GM18907 (cell line): ENCODE measurements around the gene PPHLN1.
A peak's percentile ranks its signal among the peaks of the same experiment; 100 is the strongest.
"Not testable (repeated sequence)": the region's sequence is repeated elsewhere in the genome, so short reads cannot be mapped to it uniquely, and the experiment has no call there.

Experiments
- ATAC-seq: cut with Tn5 transposase; IDR thresholded peaks from one replicate; pipeline ENCODE4 v1.9.1; 2021; ENCODE audit warnings: mild to moderate bottlenecking, moderate library complexity; ENCODE audit not compliant: unreplicated experiment

PPHLN1 gene

DNA sequence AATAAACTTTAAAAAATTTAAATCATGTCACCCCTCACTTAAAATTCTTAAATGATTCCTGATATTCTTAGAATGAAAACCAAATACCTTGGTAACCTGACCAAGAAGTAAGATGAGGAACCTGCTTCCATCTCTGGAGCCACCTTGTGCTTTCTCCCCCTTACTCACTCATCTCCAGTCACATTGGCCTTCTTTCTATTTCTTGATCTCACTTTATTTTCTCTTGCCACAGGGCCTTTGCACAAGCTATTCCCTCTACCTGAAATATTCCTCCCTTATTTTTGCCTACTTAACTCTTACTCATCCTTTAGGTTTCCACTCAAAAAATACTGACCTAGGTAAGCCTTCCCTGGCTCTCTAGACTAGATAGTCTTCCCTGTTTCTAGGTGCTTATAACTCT, 5.2 kb upstream of the PPHLN1 start:
- no peak for ATAC-seq

DNA sequence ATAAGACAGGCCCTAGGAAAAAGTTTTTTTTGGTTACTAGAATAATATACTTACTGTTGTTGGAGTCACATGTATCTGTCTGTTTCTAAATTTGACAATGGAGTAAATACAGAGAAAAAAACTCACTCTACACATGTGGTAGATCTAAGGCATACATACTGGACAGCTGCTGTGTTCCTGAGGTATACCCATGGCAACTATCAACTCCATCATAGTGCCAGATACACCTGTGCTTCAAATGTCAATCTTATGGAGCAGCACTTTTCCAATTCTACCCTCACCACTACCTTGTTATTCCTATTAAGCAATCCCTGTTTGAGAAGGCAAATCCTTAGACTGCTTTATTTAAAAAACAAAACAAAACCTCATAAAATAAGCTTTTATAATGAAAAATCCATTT, 3.4 kb upstream of the PPHLN1 start:
- no peak for ATAC-seq

- no peak for ATAC-seq
Measured at GRCh38 chr12:42323856-42324255, 2.1 kb upstream of the PPHLN1 start.

DNA sequence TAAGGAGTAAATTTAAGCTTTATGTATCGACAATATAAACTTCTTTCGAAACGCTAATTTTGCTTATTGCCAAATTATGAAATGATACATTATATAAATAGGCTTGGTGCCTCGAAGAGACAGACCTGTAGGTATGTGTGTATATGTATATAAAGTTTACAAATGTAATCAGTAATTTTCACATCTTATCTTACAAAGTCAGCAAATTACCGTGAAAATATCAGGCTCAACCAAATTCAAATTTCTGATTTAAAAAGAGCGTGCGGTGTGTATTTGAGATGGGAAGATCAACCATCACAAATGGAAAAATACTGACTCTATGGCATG, 678 bp upstream of the PPHLN1 start:
- no peak for ATAC-seq

DNA sequence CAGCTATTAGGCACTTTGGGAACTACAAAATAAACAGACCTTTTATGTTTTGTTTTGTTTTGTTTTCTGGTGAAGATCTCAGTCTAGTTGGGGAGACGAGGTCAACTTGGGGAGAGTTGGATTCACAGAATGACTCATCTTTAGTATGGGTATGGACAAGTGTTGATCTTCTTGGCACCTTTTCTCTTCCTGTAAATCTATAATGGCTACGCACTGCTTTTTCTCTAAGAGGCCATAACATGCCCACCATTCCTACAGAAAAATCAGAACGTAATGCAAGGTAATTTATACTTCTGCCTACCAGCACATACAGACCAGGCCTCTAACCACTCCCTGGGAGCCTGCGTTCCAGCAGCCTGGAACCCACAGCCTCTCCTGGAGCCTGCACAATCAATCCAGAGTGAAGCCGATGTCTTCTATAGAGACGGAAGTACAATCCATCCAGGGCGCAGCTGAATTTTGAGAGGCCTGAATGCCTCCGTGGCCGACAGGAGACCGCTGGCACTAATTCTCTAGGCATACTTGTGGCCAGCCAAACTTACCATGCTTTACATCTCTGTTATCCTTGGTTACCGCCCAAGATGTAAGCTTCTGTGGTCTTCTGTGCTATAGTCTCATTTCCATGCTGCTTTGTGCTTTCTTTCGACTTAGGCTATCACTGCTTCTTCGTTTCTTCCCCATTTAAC, 717 bp downstream of the PPHLN1 start:
- peak; percentile 25 for ATAC-seq

DNA sequence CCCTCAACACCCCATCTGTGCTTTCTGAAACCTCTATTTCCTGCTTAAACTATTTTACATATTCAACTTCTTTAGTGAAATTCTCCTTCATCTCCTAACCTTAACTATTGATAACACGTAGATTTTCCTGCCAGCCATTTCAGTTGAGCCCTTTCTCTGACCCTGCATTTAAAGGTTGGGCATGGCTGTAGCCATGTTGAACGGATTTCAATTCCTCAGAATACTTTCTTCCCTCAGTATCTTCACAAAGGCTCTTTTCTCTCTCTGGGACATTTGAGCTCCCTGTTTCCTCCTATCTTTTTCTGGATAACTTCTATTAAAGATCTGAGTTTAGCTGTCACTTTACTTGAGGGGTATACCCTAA, 1.2 kb downstream of the PPHLN1 start:
- ATAC-seq = no peak

DNA sequence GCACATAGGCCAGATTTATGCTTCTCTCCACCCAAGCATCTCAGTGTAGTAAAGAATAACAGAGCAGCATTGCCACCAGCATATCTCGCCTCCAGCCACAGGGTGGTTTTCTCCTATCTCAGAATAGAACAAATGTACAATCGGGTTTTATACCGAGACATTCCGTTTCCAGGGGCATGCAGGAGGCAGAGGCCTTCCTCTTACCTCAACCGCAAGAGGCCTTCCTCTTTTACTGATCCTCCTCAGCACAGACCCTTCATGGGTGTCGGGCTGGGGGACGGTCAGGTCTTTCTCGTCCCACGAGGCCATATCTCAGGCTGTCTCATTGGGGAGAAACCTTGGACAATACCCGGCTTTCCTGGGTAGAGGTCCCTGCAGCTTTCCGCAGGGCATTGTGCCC, 4.1 kb downstream of the PPHLN1 start:
- ATAC-seq = not testable (repeated sequence)

DNA sequence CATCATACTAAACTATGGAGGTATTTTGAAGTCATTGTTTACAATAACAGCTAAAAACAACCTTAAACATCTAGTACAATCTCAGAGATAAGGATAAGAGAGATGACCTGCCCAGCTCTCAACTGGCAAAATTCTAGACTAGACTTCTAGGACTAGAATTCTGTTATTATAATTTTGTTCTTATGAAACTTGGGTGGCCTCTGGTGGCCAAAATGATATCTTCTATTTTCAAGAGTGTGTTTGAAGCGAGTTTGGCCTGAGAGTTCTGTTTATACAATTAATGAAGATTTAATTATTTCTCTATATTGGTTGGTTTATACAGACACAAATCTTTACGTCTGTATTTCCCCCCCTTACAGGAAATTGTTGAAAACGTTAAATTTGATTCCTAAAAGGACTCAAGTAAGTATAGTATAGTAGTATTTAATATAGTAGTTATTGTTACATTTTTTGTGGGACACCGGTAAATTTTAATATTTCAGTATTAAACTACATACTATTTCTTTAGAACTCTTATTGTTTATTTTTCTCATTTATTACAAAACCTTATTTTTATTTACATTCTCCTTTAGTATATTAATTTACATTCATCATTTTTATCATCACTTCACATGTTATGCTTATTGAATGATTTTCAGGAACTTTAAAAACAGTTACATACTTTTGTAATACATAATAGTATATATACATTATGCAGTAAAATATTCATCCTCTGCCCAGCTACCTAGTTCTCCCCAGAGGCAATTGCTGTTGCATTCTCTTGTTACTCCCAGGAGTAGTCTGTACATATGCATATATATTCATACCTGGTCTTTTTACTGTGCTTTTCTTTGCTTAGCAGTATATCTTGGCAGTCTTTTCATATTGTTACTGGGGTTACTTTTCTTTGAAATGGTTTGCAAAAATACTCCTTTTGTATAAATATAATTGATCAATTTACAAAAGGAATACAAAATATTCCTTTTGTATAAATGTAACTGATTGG, 6.6 kb downstream of the PPHLN1 start:
- peak; percentile 81 for ATAC-seq

- no peak for ATAC-seq
Measured at GRCh38 chr12:42336286-42336685, 10.3 kb downstream of the PPHLN1 start.

- ATAC-seq = no peak
Measured at GRCh38 chr12:42338280-42338679, 12.3 kb downstream of the PPHLN1 start.

- no peak for ATAC-seq
Measured at GRCh38 chr12:42342028-42342427, 16.1 kb downstream of the PPHLN1 start.

DNA sequence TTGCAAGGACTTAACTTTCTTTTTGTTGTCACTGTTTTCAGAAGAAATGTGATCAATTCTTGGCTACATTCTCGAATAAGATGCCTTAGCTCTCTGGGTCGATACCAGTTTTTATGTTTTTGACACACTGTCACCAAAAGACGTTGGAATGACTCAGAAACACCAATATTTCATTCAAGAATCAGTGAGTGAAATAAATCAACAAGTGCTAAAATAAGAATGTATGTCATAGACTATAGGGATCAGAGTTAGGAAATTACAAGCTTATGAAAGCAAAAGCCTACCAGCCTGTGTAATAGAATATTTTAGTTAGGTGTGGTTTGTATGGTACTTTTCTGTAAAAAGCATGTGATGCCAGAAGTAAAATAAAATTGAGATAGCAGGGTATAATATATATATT, 17.8 kb downstream of the PPHLN1 start:
- no peak for ATAC-seq

DNA sequence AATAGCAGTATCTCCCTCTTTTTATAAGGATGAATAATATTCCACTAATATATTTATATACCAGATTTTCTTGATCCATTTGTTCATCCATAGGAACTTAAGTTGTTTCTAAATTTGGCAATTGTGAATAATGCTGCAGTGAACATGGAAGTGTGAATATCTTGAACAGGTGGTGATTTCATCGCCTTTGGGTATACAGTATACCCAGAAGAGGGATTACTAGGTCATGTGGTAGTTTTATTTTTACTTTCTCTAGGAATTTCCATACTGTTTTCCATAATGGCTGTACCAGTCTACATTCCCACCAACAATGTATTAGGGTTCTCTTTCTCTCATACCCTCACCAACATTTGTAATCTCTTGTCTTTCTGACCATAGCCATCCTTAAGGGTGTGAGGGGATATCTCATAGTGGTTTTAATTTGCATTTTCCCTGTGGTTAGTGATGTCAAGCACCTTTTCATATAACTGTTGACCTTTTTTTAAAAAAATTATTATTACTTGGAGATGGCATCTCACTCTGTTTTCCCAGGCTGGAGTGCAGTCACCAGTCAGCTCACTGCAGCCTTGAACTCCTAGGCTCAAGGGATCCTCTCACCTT, 20.5 kb downstream of the PPHLN1 start:
- ATAC-seq = peak; percentile 51

GRCh38 chr12:42349119-42350020, 23.4 kb downstream of the PPHLN1 start:
- not testable (repeated sequence) for ATAC-seq

GRCh38 chr12:42350021-42350407, 24.0 kb downstream of the PPHLN1 start:
- ATAC-seq = not testable (repeated sequence)

DNA sequence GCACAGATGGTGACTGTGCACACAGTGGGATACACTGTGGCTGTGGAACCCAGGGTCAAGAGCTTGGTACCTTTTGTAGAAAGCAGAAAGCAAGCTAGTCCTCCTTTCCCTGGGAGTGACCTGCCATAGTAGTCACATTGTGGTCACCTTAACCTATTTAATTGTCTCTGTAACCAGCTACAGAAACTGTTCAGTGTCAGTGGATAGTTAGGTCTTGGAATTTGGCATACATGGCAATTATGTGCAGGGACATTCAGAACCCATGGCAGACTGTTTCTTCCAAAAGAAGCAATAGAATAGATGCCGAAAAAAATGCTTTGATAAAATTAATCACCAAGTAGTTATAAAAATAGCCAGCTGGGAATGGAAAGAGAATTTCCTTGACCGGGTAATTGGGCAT, 30.4 kb downstream of the PPHLN1 start:
- ATAC-seq = no peak

- ATAC-seq = peak; percentile 94
Measured at GRCh38 chr12:42360747-42361403, 34.9 kb downstream of the PPHLN1 start.

DNA sequence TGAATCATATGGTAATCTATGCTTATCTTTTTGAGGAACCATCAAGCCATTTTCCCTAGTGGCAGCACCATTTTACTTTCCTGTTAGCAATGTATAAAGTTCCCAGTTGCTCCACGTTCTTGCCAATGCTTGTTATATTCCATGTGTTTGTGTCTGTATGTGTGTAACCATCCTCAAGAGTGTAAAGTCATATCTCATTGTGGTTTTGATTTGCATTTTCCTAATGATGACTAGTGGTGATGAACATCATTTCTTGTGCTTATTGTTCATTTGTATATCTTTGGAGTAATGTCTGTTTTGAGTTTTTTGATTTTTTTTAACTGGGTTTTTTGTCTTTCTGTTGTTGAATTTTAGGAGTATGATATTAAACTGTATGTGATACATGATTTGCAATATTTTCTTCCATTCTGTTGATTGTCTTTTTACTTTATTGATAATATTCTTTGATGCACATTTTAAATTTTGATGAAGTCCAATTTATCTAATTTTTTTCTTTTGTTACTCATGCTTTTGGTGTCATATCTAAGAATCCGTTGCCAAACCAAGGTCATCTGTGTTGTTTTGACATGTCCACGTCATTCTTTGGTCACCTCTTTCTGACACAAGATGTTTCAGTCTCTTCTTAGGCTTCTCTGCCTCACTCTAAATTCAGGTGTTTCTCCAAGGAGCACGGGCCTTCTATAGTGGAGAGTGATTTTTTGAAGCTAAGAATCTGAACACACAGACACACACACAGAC, 36.1 kb downstream of the PPHLN1 start:
- ATAC-seq = no peak

DNA sequence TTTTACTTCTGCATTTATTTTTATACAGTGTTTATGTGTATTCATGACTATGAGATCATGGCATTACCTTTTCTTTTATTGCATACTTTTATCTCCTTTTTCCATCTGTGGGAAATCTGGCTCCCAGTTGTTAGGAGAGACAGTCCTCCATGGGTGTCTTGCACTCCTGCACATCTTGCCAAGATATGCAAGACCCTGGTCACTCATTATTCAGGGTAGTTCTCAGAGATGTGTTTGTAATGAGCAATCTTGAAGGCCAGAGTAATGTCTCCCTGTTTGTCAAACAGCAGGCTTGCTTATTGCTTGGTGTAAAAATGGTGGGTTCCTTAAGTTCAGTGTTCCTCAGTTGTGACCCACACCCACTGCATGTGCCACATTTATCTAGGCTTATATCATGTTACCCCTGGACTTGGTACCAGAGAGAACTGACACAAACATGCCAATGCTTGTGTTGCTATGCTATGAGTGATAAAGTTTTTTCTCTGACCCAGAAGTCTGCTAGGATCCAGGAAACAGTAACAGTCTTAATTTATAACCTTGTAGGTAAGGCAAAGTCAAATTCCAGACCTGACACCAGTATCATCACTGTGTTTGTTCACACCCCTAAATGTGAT, 36.8 kb downstream of the PPHLN1 start:
- no peak for ATAC-seq
